Mucosa of descending colon (tissue), 3 donors: ENCODE measurements around the gene NEURL1B. TPM values are rescaled to one million over a fixed set of nuclear protein-coding genes. Genes with fewer than 3 reads are reported as not detected.
"Not testable (repeated sequence)": the region's sequence is repeated elsewhere in the genome, so short reads cannot be mapped to it uniquely, and the experiment has no call there.

ENCODE experiments used
- ATAC-seq: fragments of 200-7000 bp; cut with Tn5 transposase; one replicate; pipeline ENCODE4 v1.9.1; 2020; ENCODE audit warnings: mild to moderate bottlenecking, moderate library complexity
- DNase-seq, 3 donors: peaks; one replicate each; pipeline ENCODE4 v3.0.0-alpha.2; 2020
- H3K36me3 ChIP-seq: fragments of 200-600 bp; one replicate; pipeline ENCODE4 v1.8.0; 2021; ENCODE audit warnings: low read depth, mild to moderate bottlenecking
- H3K4me1 ChIP-seq: fragments of 200-600 bp; one replicate; pipeline ENCODE4 v1.8.0; 2021; ENCODE audit warnings: low read depth, mild to moderate bottlenecking
- H3K4me3 ChIP-seq: fragments of 200-600 bp; one replicate; pipeline ENCODE4 v1.8.0; 2021; ENCODE audit warnings: mild to moderate bottlenecking
- H3K9me3 ChIP-seq: fragments of 200-600 bp; one replicate; pipeline ENCODE4 v1.8.0; 2021; ENCODE audit warnings: mild to moderate bottlenecking
- intact Hi-C, 2 donors: fragments of 100-400 bp; cut with DNase I in 1 of 2; cut with micrococcal nuclease in 1 of 2; formaldehyde crosslinking; loops; one replicate each; pipeline versions ENCODE4 v1.11.0 to v1.11.1; 2022; cut with DNase I, micrococcal nuclease
- total RNA-seq, 3 donors: library from RNA; stranded (reverse); fragmentation: NEBNext Ultra II Directional in 2 of 3; extraction: Animal tissue kit (Norgen Biotek cat#: 25700) in 2 of 3; gene quantifications; one replicate each; pipeline versions ENCODE4 v1.2.1 to v1.2.4, GENCODE V29; 2021 to 2023
- TF ChIP-seq, protein P1 (sequence below): fragments of 200-600 bp; IDR thresholded peaks from one replicate; pipeline ENCODE4 v1.8.0; 2022; ENCODE audit warnings: antibody characterized with exemption, mild to moderate bottlenecking
- donor health status: DM: no; HTN: no; CAD: no; lungs with moderate emphysema.
- donor health status: DM: no; HTN: no; CAD: no.
- donor health status: DM: no; HTN: yes; CAD: no.

The NEURL1B gene
- total RNA-seq, 3 donors from 2014 or later = 65.7 to 97.6 (median 96.6) TPM

DNA sequence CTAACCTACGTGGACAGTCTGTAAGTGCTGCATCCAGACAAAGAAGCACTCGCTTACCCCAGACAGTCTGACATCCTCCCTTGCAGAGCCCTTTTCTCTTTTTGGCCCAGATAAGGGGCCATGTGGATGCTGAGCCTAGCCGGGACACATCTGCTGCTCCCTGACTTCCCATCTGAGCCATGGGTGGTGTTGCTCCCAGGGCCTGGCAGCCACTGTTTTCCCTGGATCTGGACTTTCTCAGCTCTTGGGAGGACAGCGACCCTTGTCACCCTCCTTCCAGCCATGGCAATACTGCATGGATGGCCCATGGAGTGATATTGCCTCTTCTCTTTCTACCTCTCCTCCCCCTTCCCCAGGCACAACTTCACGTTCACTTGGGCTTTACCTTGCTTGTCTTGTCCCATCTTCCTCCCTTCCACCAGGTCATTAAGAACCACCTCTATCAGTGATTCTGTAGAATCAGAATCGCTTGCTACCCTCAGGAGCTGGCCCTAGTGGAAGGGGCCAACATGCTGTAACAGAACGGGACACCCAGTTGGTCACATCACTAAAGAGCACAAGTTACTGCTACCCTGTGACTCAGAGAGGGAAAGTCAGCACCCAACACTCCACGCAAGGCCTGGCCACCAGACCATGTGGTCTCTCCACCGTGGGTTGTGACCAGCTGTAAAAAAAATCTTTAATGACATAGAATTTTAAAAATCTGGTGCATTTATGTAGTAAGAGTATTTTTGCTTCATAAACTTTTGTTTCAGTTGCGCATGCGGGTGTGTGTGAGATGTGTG lies 4.4 kb downstream of the NEURL1B start:
- intact Hi-C loops = no loop called here
- H3K4me3 ChIP-seq = no peak overlapping the region
- H3K4me1 ChIP-seq = peaks cover 64% of the 10 kb centered on the region
- H3K9me3 ChIP-seq = no peaks in the 10 kb centered on the region
- peak in 1 of 3 donors; percentile 24 for DNase-seq
- TF ChIP-seq, protein P1, sequence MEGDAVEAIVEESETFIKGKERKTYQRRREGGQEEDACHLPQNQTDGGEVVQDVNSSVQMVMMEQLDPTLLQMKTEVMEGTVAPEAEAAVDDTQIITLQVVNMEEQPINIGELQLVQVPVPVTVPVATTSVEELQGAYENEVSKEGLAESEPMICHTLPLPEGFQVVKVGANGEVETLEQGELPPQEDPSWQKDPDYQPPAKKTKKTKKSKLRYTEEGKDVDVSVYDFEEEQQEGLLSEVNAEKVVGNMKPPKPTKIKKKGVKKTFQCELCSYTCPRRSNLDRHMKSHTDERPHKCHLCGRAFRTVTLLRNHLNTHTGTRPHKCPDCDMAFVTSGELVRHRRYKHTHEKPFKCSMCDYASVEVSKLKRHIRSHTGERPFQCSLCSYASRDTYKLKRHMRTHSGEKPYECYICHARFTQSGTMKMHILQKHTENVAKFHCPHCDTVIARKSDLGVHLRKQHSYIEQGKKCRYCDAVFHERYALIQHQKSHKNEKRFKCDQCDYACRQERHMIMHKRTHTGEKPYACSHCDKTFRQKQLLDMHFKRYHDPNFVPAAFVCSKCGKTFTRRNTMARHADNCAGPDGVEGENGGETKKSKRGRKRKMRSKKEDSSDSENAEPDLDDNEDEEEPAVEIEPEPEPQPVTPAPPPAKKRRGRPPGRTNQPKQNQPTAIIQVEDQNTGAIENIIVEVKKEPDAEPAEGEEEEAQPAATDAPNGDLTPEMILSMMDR = no peak
- H3K36me3 ChIP-seq = no peaks in the 10 kb centered on the region
- ATAC-seq = no peak

DNA sequence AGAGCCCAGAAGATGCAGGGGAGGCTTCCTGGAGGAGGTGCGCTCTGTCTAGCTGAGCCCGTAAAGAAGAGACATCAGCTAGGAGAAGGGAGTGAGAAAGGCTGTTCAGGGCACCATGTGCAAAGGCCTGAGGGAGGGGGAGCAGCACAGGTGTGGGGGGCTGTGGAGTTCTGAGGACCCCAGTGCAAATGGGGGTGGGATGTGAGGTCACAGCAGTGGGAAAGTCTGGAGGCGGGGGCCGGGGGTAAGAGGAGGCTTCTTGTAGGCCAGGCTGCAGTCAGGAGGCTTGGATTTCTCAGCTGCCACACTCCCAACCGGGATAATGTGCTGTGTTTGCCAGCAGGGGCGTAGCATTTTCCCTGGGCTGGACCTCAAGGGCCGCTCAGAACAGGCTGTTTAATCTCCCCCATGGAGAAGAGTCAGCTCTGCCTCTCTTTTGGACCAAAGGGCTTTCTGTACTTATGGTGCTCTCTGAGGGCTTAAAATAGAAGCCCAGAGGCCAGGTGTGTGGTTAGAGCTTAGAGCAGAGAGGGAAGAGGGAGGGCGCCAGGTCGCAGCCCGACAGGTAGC lies 5.7 kb downstream of the NEURL1B start:
- Histone ChIP-seq H3K4me1 (peaks cover 61% of the 10 kb centered on the region), H3K36me3 (no peaks in the 10 kb centered on the region), H3K9me3 (no peaks in the 10 kb centered on the region), H3K4me3 (no peak overlapping the region)
- TF ChIP-seq, protein P1 = peak; percentile 47
- peak; percentile 31 for ATAC-seq
- intact Hi-C loops = no loop called here
- peak; percentile 53 to 64 (median 61) for DNase-seq

DNA sequence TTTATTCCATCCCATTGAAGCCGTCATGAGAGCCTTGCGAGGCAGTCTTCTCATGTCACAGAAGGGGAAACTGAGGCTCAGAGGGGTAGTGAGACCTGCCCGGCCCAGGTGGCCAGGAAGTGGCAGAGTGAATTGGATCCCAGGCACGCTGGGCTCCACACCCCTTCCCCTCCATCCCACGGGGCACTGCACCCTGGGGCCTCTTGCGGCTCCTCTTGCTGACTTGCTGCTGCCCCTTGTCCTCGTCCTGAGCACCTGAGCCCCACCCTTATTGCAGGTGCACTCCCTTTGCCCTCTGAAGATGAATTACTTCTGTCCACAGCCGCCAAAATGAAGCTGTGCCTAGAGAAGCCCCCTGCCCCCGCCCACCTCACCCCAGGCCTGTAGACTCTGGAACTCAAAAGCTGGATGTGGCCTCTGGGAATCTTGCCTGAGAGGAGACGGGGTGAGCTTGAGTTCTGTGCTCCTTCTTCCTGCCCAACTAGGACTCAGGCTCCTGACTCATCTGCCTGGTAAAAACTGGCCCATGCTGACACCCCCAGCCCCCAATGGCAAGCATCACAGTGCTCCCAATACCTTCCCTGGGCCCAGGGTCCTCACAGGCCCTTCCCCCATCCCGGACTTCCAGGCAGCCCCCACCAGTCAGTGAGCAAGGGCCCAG lies 6.4 kb downstream of the NEURL1B start:
- no peak overlapping the region for H3K4me3 ChIP-seq
- no peaks in the 10 kb centered on the region for H3K36me3 ChIP-seq
- TF ChIP-seq, protein P1 = no peak
- intact Hi-C loops = no loop called here
- peak in 1 of 3 donors; percentile 42 for DNase-seq
- peak; percentile 13 for ATAC-seq
- H3K9me3 ChIP-seq = no peaks in the 10 kb centered on the region
- H3K4me1 ChIP-seq = peaks cover 58% of the 10 kb centered on the region

DNA sequence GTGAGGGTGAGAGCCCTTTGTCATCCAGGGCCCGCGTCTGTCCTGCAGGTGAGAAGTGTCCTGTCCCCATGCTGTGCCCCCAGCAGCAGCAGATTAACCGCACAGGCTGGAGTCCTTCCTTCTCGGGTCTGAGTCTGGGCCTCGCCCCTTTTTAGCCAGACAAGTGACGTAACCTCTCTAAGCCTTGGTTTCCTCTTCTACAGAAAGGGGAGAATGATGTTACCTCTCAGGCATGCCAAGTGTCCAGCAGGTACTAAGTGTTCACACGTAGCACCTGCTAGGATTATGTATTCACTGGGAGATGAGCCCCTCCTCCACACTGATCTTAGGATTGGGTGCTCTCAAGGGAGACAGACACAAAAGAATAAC lies 6.9 kb downstream of the NEURL1B start:
- intact Hi-C loops = no loop called here
- TF ChIP-seq, protein P1 = no peak
- ATAC-seq = peak; percentile 5
- Histone ChIP-seq H3K4me1 (peaks cover 53% of the 10 kb centered on the region), H3K36me3 (no peaks in the 10 kb centered on the region), H3K9me3 (no peaks in the 10 kb centered on the region), H3K4me3 (no peak overlapping the region)
- DNase-seq = no peak

DNA sequence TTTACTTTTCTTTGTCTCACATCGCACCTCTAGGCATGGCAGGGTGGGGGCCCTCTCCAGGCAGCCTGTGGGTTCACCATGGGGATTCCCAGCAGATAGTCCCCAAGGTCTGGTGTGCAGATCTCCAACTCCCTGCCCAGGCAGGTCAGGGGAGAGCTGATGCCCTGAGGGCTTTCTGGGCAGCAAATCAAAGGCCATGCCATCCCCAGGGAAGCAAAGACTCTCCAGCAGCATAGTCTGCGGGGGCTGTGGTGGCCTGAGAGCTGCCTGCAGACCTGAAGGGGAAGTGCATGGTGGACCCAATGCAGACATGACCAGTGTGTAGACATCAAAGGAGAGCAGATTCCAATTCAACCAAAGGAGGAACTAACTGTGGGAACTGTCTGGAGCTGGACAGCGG lies 7.7 kb downstream of the NEURL1B start:
- no peaks in the 10 kb centered on the region for H3K36me3 ChIP-seq
- TF ChIP-seq, protein P1 = no peak
- ATAC-seq (no peak), DNase-seq (no peak)
- no peaks in the 10 kb centered on the region for H3K9me3 ChIP-seq
- intact Hi-C loops = no loop called here
- no peak overlapping the region for H3K4me3 ChIP-seq
- peaks cover 46% of the 10 kb centered on the region for H3K4me1 ChIP-seq

DNA sequence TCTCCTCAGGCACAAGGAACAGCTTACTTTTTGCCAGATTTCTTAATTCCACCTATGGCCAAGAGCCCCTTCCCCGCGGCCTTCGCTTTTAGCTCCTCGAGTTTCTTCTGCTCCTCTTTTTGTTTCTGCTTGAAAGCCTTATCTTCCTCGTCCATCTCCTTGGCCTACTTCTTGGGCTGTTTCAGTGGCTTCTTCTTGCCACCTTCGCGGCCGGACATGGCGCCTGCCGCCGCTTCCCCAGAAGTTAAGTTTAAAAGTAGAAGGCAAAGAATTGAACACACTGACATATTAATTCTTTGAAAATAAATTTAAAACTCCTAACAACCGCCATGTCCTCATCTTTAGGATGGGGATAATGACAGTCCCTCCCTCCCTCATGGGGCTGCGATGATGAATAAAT lies 15.4 kb downstream of the NEURL1B start:
- ATAC-seq, DNase-seq, H3K9me3 ChIP-seq, H3K4me3 ChIP-seq, H3K36me3 ChIP-seq, intact Hi-C loops: not testable (repeated sequence)
- H3K4me1 ChIP-seq = peaks cover 31% of the 10 kb centered on the region

DNA sequence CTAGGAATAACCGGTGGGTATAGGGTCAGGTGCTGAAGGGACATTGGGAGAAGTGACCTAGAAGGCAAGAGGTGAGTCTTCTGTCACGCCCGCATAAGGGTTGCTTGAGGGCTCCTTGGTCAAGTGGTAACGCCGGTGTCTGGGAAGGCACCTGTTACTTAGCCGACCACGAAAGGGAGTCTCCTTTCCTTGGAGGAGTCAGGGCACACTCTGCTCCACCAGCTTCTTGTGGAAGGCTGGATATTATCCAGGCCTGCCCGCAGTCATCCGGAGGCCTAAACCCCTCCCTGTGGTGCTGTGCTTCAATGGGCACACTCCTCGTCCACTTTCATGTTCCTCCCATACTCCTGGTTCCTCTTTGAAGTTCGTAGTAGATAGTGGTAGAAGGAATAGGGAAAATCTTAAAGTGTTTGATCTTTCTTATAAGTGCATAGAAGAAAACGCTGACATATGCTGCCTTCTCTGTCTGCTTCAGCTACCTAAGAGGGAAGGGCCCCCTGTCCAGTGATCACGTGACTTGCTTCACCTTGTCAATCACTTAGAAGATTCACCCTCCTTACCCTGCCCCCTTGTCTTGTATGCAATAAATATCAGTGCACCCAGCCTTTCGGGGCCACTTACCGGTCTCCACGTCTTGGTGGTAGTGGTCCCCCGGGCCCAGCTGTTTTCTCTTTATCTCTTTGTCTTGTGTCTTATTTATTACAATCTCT lies 16.6 kb downstream of the NEURL1B start:
- H3K4me3 ChIP-seq, H3K36me3 ChIP-seq, intact Hi-C loops, H3K9me3 ChIP-seq, ATAC-seq, DNase-seq: not testable (repeated sequence)
- H3K4me1 ChIP-seq = peaks cover 31% of the 10 kb centered on the region
